Measurements from ENCODE around the gene PWWP2A.

DNA sequence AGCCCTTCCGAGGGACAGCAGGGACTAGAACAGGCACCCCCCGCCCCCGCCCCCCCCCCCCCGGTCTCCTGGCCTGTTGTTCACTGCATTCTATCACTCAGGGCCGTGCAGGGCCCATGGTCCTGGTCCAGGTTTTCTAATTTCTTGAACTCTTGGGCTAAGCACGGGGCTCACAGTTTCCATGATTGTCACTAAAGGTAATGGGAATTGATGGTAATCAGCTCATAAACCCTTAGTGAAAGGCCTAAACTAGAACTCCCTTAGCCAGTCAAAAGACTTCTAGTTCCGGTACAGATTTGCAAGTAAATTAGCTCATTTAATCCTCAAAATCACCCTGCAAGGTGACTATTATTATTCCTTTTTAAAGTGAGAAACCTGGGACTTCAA is 14.7 kb upstream of the PWWP2A start:
- TF ChIP-seq, protein P1, sequence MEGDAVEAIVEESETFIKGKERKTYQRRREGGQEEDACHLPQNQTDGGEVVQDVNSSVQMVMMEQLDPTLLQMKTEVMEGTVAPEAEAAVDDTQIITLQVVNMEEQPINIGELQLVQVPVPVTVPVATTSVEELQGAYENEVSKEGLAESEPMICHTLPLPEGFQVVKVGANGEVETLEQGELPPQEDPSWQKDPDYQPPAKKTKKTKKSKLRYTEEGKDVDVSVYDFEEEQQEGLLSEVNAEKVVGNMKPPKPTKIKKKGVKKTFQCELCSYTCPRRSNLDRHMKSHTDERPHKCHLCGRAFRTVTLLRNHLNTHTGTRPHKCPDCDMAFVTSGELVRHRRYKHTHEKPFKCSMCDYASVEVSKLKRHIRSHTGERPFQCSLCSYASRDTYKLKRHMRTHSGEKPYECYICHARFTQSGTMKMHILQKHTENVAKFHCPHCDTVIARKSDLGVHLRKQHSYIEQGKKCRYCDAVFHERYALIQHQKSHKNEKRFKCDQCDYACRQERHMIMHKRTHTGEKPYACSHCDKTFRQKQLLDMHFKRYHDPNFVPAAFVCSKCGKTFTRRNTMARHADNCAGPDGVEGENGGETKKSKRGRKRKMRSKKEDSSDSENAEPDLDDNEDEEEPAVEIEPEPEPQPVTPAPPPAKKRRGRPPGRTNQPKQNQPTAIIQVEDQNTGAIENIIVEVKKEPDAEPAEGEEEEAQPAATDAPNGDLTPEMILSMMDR (conservative IDR thresholded peaks at IDR 0.05; ENCODE audit: low read length): no peak
- no peak for TF ChIP-seq EZH2phosphoT487 (IDR thresholded peaks at IDR 0.05; ENCODE audit: borderline replicate concordance)
